H1 (cell line): Measurements from ENCODE around the gene ZNF74.
"Not testable (repeated sequence)": the region's sequence is repeated elsewhere in the genome, so short reads cannot be mapped to it uniquely, and the experiment has no call there.

Experiments used
- POLR2A ChIP-seq, 2 experiments: IDR thresholded peaks; 1 replicate in 1 of 2; 2 replicates in 1 of 2; pipeline ENCODE4 v1.6.1; 2011; ENCODE audit warnings: low read depth in 2 of 2, low read length in 2 of 2, mild to moderate bottlenecking in 2 of 2; ENCODE audit errors: control extremely low read depth in 1 of 2
- RXRA ChIP-seq: IDR thresholded peaks from 2 replicates; pipeline ENCODE4 v1.6.1; 2011; ENCODE audit warnings: low read depth, mild to moderate bottlenecking, low read length, moderate library complexity; ENCODE audit not compliant: insufficient read depth
- SUZ12 ChIP-seq: fragments of 200-600 bp; sonication (generic); IDR thresholded peaks from 2 replicates; pipeline ENCODE4 v1.6.1; 2012; ENCODE audit warnings: mild to moderate bottlenecking, inconsistent platforms, low read length, moderate library complexity, mixed read lengths
- TF ChIP-seq, protein P1 (sequence below), 3 experiments: IDR thresholded peaks; 1 replicate in 2 of 3; 2 replicates in 1 of 3; pipeline versions ENCODE4 v1.5.1 to v1.6.1; 2011; ENCODE audit warnings: low read length in 3 of 3, mild to moderate bottlenecking in 3 of 3, inconsistent platforms in 2 of 3, low read depth in 1 of 3, moderate library complexity in 1 of 3; ENCODE audit not compliant: insufficient read depth in 1 of 3; ENCODE audit errors: control extremely low read depth in 1 of 3
- TF ChIP-seq, protein P2 (sequence below): fragments of 300-600 bp; sonication (generic); IDR thresholded peaks from 2 replicates; pipeline ENCODE4 v1.7.1; 2012; ENCODE audit warnings: low read length, moderate library complexity, mild to moderate bottlenecking, inconsistent platforms; ENCODE audit not compliant: insufficient replicate concordance
- TF ChIP-seq, protein P3 (sequence below): IDR thresholded peaks from 2 replicates; pipeline ENCODE4 v1.6.1; 2011; ENCODE audit warnings: low read length, improper control_type of control experiment

DNA sequence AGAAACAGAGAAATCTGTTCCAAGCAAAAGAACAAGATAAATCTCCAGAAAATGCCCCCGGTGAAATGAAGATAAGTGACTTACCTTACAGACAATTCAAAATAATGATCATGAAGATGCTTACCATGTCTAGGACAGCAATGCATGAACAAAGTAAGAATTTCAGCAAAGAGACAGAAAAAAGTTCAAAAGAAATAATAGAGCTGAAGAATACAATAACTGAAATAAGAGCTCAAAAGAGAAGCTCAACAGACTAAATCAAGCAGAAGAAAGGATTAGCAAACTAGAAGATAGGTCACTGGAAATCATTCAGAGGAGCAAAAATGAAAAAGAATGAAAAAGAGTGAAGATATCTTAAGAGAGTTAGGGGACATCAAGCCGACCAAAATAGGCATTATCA is 19.8 kb upstream of the ZNF74 start:
- not testable (repeated sequence) for TF ChIP-seq POLR2A (IDR thresholded peaks at IDR 0.05; ENCODE audit: control extremely low read depth in 1 of 2, low read depth in 2 of 2, low read length in 2 of 2); RXRA; SUZ12
- TF ChIP-seq, protein P1, sequence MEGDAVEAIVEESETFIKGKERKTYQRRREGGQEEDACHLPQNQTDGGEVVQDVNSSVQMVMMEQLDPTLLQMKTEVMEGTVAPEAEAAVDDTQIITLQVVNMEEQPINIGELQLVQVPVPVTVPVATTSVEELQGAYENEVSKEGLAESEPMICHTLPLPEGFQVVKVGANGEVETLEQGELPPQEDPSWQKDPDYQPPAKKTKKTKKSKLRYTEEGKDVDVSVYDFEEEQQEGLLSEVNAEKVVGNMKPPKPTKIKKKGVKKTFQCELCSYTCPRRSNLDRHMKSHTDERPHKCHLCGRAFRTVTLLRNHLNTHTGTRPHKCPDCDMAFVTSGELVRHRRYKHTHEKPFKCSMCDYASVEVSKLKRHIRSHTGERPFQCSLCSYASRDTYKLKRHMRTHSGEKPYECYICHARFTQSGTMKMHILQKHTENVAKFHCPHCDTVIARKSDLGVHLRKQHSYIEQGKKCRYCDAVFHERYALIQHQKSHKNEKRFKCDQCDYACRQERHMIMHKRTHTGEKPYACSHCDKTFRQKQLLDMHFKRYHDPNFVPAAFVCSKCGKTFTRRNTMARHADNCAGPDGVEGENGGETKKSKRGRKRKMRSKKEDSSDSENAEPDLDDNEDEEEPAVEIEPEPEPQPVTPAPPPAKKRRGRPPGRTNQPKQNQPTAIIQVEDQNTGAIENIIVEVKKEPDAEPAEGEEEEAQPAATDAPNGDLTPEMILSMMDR (IDR thresholded peaks at IDR 0.05; ENCODE audit: control extremely low read depth in 1 of 3, insufficient read depth in 1 of 3, low read depth in 1 of 3, low read length in 3 of 3), result not testable (repeated sequence)
- TF ChIP-seq, protein P2, sequence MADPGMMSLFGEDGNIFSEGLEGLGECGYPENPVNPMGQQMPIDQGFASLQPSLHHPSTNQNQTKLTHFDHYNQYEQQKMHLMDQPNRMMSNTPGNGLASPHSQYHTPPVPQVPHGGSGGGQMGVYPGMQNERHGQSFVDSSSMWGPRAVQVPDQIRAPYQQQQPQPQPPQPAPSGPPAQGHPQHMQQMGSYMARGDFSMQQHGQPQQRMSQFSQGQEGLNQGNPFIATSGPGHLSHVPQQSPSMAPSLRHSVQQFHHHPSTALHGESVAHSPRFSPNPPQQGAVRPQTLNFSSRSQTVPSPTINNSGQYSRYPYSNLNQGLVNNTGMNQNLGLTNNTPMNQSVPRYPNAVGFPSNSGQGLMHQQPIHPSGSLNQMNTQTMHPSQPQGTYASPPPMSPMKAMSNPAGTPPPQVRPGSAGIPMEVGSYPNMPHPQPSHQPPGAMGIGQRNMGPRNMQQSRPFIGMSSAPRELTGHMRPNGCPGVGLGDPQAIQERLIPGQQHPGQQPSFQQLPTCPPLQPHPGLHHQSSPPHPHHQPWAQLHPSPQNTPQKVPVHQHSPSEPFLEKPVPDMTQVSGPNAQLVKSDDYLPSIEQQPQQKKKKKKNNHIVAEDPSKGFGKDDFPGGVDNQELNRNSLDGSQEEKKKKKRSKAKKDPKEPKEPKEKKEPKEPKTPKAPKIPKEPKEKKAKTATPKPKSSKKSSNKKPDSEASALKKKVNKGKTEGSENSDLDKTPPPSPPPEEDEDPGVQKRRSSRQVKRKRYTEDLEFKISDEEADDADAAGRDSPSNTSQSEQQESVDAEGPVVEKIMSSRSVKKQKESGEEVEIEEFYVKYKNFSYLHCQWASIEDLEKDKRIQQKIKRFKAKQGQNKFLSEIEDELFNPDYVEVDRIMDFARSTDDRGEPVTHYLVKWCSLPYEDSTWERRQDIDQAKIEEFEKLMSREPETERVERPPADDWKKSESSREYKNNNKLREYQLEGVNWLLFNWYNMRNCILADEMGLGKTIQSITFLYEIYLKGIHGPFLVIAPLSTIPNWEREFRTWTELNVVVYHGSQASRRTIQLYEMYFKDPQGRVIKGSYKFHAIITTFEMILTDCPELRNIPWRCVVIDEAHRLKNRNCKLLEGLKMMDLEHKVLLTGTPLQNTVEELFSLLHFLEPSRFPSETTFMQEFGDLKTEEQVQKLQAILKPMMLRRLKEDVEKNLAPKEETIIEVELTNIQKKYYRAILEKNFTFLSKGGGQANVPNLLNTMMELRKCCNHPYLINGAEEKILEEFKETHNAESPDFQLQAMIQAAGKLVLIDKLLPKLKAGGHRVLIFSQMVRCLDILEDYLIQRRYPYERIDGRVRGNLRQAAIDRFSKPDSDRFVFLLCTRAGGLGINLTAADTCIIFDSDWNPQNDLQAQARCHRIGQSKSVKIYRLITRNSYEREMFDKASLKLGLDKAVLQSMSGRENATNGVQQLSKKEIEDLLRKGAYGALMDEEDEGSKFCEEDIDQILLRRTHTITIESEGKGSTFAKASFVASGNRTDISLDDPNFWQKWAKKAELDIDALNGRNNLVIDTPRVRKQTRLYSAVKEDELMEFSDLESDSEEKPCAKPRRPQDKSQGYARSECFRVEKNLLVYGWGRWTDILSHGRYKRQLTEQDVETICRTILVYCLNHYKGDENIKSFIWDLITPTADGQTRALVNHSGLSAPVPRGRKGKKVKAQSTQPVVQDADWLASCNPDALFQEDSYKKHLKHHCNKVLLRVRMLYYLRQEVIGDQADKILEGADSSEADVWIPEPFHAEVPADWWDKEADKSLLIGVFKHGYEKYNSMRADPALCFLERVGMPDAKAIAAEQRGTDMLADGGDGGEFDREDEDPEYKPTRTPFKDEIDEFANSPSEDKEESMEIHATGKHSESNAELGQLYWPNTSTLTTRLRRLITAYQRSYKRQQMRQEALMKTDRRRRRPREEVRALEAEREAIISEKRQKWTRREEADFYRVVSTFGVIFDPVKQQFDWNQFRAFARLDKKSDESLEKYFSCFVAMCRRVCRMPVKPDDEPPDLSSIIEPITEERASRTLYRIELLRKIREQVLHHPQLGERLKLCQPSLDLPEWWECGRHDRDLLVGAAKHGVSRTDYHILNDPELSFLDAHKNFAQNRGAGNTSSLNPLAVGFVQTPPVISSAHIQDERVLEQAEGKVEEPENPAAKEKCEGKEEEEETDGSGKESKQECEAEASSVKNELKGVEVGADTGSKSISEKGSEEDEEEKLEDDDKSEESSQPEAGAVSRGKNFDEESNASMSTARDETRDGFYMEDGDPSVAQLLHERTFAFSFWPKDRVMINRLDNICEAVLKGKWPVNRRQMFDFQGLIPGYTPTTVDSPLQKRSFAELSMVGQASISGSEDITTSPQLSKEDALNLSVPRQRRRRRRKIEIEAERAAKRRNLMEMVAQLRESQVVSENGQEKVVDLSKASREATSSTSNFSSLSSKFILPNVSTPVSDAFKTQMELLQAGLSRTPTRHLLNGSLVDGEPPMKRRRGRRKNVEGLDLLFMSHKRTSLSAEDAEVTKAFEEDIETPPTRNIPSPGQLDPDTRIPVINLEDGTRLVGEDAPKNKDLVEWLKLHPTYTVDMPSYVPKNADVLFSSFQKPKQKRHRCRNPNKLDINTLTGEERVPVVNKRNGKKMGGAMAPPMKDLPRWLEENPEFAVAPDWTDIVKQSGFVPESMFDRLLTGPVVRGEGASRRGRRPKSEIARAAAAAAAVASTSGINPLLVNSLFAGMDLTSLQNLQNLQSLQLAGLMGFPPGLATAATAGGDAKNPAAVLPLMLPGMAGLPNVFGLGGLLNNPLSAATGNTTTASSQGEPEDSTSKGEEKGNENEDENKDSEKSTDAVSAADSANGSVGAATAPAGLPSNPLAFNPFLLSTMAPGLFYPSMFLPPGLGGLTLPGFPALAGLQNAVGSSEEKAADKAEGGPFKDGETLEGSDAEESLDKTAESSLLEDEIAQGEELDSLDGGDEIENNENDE, result not testable (repeated sequence)
- TF ChIP-seq, protein P3, sequence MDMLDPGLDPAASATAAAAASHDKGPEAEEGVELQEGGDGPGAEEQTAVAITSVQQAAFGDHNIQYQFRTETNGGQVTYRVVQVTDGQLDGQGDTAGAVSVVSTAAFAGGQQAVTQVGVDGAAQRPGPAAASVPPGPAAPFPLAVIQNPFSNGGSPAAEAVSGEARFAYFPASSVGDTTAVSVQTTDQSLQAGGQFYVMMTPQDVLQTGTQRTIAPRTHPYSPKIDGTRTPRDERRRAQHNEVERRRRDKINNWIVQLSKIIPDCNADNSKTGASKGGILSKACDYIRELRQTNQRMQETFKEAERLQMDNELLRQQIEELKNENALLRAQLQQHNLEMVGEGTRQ, result not testable (repeated sequence)
